Activated CD8-positive, alpha-beta memory T cell treated with anti-CD3 and anti-CD28 coated beads, Interleukin-2, amount 50 U/mL, for 1 hour (primary cell): ENCODE measurements around the gene CERKL.

Experiments
- DNase-seq: peaks from one replicate; pipeline ENCODE4 v3.0.0-alpha.2; 2020; ENCODE audit errors: extremely low read depth

The CERKL gene

DNA sequence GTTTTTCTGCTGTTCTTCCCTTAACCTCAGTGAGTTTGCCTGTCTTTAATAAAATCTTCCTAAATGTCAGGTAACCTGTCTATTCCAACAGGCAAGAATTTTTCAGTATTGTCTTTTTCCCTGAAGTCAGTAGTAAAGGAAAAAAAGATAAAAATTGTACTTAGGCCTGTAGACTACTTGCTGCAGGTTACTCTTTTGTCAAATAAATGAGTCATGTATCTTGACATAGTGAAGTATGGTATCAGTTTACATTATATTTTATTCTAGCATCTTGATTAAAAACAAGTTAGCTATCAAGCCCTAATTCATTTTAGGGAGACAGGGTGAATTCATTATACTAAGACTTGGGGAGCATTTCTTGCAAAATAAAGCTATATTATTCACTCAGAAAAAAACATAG lies 139.9 kb downstream of the CERKL start:
- no peak for DNase-seq

DNA sequence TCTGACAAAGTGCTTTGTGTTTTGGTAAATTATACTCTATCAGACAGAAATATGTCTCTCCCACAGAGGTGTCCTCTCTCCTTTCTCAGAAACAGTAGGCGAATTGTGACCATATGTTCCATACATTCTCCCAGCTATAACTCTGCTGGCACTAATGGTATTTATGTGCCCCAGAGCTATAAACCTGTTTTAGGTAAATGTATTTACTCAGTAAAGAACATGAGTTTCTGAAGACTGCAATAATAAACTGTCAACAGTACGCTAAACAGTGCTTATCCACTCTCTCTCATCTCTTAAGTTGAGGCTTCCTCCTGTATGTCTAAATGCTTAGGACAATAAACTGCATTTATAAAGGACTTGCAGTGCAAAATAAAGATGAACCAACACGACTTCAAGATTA lies 141.2 kb downstream of the CERKL start:
- no peak for DNase-seq

- DNase-seq: no peak
Observed at GRCh38 chr2:181500201-181500600, 156.7 kb downstream of the CERKL start.

DNA sequence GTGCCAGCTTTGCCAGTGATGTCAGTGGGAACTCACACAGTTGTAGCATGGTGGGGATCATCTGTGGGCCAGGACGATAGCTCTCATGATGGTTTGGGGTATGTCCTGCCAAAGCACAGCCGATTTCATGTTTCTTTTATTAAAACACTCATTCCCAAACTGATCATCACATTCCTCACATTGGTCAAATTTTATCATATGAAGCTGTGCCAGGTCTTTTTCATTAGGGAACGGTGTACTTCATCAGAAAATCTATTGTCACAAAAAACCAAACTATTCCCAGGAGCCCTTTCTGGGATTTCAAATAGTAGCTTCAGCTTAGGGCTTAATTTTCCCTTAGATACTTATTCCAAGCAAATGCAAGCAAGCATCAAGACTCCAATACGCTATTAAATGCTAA lies 157.7 kb downstream of the CERKL start:
- DNase-seq: no peak
